Suprapubic skin (tissue), 4 donors: Measurements from ENCODE around the gene TMEM164.

ENCODE experiments used
- EP300 ChIP-seq: sonication (generic); formaldehyde crosslinking; IDR thresholded peaks from one replicate; pipeline ENCODE4 v1.6.1; 2017; ENCODE audit warnings: antibody characterized with exemption
- POLR2A ChIP-seq, 2 donors: fragments of 450-650 bp; IDR thresholded peaks; one replicate each; pipeline ENCODE4 v1.6.1; 2017; ENCODE audit warnings: antibody characterized with exemption in 2 of 2, mild to moderate bottlenecking in 2 of 2, moderate library complexity in 2 of 2
- POLR2AphosphoS5 ChIP-seq, 3 donors: sonication (generic); formaldehyde crosslinking; IDR thresholded peaks; one replicate each; pipeline ENCODE4 v1.6.1; 2017; ENCODE audit warnings: antibody characterized with exemption in 3 of 3
- TF ChIP-seq, protein P1 (sequence below), 2 donors: fragments of 200-600 bp in 1 of 2; fragments of 450-650 bp in 1 of 2; sonication (generic) in 1 of 2; IDR thresholded peaks; one replicate each; pipeline ENCODE4 v1.5.1; 2016 to 2019; ENCODE audit warnings: antibody characterized with exemption in 2 of 2, mild to moderate bottlenecking in 1 of 2, moderate library complexity in 1 of 2

DNA sequence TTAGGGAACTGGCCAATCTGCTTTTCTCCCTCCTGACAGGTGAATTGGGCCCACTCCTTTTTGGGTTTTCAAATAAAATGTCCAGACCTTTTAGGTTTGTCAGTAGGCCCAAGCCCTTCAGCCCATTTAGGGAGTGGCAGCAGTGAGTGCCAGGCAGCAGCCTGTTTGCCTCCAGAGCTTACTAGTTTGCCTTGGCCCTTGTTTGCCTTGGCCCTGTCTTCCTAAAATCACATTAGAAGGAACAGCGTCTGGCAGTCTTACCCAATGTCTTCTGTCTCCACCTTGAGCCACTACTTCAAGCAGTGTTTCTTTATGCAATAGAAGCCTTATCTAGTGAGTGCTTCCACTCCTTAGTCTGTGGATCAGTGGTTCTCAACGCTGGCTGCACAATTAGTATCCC, 117.1 kb downstream of the TMEM164 start:
- TF ChIP-seq EP300: no peak
- TF ChIP-seq, protein P1, sequence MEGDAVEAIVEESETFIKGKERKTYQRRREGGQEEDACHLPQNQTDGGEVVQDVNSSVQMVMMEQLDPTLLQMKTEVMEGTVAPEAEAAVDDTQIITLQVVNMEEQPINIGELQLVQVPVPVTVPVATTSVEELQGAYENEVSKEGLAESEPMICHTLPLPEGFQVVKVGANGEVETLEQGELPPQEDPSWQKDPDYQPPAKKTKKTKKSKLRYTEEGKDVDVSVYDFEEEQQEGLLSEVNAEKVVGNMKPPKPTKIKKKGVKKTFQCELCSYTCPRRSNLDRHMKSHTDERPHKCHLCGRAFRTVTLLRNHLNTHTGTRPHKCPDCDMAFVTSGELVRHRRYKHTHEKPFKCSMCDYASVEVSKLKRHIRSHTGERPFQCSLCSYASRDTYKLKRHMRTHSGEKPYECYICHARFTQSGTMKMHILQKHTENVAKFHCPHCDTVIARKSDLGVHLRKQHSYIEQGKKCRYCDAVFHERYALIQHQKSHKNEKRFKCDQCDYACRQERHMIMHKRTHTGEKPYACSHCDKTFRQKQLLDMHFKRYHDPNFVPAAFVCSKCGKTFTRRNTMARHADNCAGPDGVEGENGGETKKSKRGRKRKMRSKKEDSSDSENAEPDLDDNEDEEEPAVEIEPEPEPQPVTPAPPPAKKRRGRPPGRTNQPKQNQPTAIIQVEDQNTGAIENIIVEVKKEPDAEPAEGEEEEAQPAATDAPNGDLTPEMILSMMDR (IDR thresholded peaks at IDR 0.05): no peak
- TF ChIP-seq POLR2AphosphoS5 (IDR thresholded peaks at IDR 0.05): no peak
- TF ChIP-seq POLR2A (IDR thresholded peaks at IDR 0.05): no peak
